GM23338 (cell line): ENCODE data around the gene DTNB.

ENCODE experiments used
- CREB1 ChIP-seq: fragments of 250-450 bp; sonication (Bioruptor Pico); IDR thresholded peaks from 2 replicates; pipeline ENCODE4 v1.5.0; 2020; ENCODE audit warnings: low read depth, mild to moderate bottlenecking, moderate library complexity
- CTCF ChIP-seq, 2 experiments: fragments of 200-600 bp in 1 of 2; sonication (generic) in 1 of 2; conservative IDR thresholded peaks; 2 replicates each; pipeline versions ENCODE4 v1.5.1 to v1.6.1; 2016 to 2017; ENCODE audit warnings: antibody characterized with exemption in 2 of 2, low read depth in 2 of 2, mild to moderate bottlenecking in 2 of 2, moderate library complexity in 1 of 2
- ETS1 ChIP-seq: IDR thresholded peaks from 2 replicates; pipeline ENCODE4 v1.6.1; 2016; ENCODE audit warnings: antibody characterized with exemption
- EZH2 ChIP-seq: fragments of 200-600 bp; sonication (generic); IDR thresholded peaks from one replicate; pipeline ENCODE4 v1.8.0; 2017; ENCODE audit warnings: antibody characterized with exemption, mild to moderate bottlenecking, low read depth; ENCODE audit not compliant: unreplicated experiment
- EZH2phosphoT487 ChIP-seq: fragments of 200-600 bp; sonication (generic); IDR thresholded peaks from one replicate; pipeline ENCODE4 v1.8.1; 2018; ENCODE audit warnings: antibody characterized with exemption; ENCODE audit not compliant: unreplicated experiment
- JUNB ChIP-seq: IDR thresholded peaks from one replicate; pipeline ENCODE4 v1.6.1; 2016; ENCODE audit warnings: antibody characterized with exemption; ENCODE audit not compliant: unreplicated experiment
- NANOG ChIP-seq: IDR thresholded peaks from 2 replicates; pipeline ENCODE4 v1.6.1; 2016; ENCODE audit warnings: antibody characterized with exemption, borderline replicate concordance
- POLR2AphosphoS5 ChIP-seq: IDR thresholded peaks from 2 replicates; pipeline ENCODE4 v1.6.1; 2016; ENCODE audit warnings: antibody characterized with exemption, low read depth
- REST ChIP-seq: IDR thresholded peaks from one replicate; pipeline ENCODE4 v1.6.1; 2018; ENCODE audit warnings: antibody characterized with exemption; ENCODE audit not compliant: unreplicated experiment
- ZNF114 ChIP-seq: fragments of 250-450 bp; sonication (Bioruptor Pico); IDR thresholded peaks from 2 replicates; pipeline ENCODE4 v1.5.0; 2020; ENCODE audit warnings: mild to moderate bottlenecking, moderate library complexity
- ZNF331 ChIP-seq: fragments of 250-450 bp; sonication (Bioruptor Pico); IDR thresholded peaks from 2 replicates; pipeline ENCODE4 v1.5.0; 2020; ENCODE audit warnings: low read depth, mild to moderate bottlenecking, moderate library complexity
- ZNF462 ChIP-seq: fragments of 250-450 bp; sonication (Bioruptor Pico); IDR thresholded peaks from 2 replicates; pipeline ENCODE4 v1.5.0; 2020; ENCODE audit warnings: mild to moderate bottlenecking, moderate library complexity

GRCh38 chr2:25671622-25672021, 1.8 kb downstream of the DTNB start:
- TF ChIP-seq REST = no peak
- TF ChIP-seq EZH2phosphoT487 = no peak
- no peak for TF ChIP-seq CTCF (conservative IDR thresholded peaks at IDR 0.05; ENCODE audit: low read depth in 2 of 2)
- no peak for TF ChIP-seq EZH2
- TF ChIP-seq POLR2AphosphoS5 = no peak
- no peak for TF ChIP-seq ETS1
- TF ChIP-seq NANOG = no peak
- TF ChIP-seq ZNF114 (CRISPR knock-in tag) = no peak
- TF ChIP-seq ZNF462 (CRISPR knock-in tag) = no peak
- TF ChIP-seq CREB1 (CRISPR knock-in tag) = no peak
- TF ChIP-seq JUNB = no peak
- no peak for TF ChIP-seq ZNF331 (CRISPR knock-in tag)
